K562 (cell line): ENCODE measurements around the gene OR4E2. TPM values are rescaled to one million over a fixed set of nuclear protein-coding genes. Genes with fewer than 3 reads are reported as not detected.

Experiments
- ATAC-seq: fragments of 200-7000 bp; cut with Tn5 transposase; 3 replicates; pipeline ENCODE4 v1.9.1; 2020; ENCODE audit warnings: moderate library complexity
- BruUV-seq: library from RNA; stranded (reverse); fragments of 400-500 nt; replicated peaks from 2 replicates; lab custom pipeline; 2021; lab: Mats Ljungman, UMichigan
- CTCF ChIA-PET: fragments of 300-600 bp; formaldehyde crosslinking; extraction: SDS; loops from one replicate; lab custom pipeline; 2021; ENCODE audit warnings: low intra/inter-chr PET ratio; lab: Yijun Ruan, JAX
- POLR2A ChIA-PET: fragments of 300-600, 350-650 bp; sonication (Branson Sonifier 250); formaldehyde crosslinking; extraction: SDS; loops from one replicate; lab custom pipeline; 2021; ENCODE audit warnings: antibody characterized with exemption, inconsistent platforms; lab: Yijun Ruan, JAX
- DNase-seq, 4 experiments: peaks; one replicate each; pipeline versions ENCODE4 v3.0.0 to v3.0.0-alpha.2; 2011 to 2018; ENCODE audit warnings: low spot score in 3 of 4, mixed read lengths in 3 of 4; ENCODE audit errors: extremely low read depth in 1 of 4
- FAIRE-seq: peaks from 2 replicates; lab custom pipeline; 2011; peaks lifted over from hg19 to GRCh38; lab: Jason Lieb, UNC
- H2AFZ ChIP-seq: 2 replicates; pipeline ENCODE4 v1.6.0; 2011; ENCODE audit warnings: low read depth, low read length, control low read depth, inconsistent platforms
- H3K27ac ChIP-seq: fragments of 200-600 bp; 3 replicates; pipeline ENCODE4 v1.8.0; 2011; ENCODE audit warnings: low read depth, mild to moderate bottlenecking, control low read depth, inconsistent platforms, low read length, moderate library complexity, mixed read lengths; ENCODE audit errors: extremely low read depth
- H3K27me3 ChIP-seq, 2 experiments: fragments of 300-600 bp in 1 of 2; 2 replicates in 1 of 2; 3 replicates in 1 of 2; pipeline versions ENCODE4 v1.6.0 to v1.8.0; 2011; ENCODE audit warnings: inconsistent platforms in 2 of 2, low read length in 2 of 2, mild to moderate bottlenecking in 1 of 2, mixed read lengths in 1 of 2, moderate library complexity in 1 of 2; ENCODE audit not compliant: control insufficient read depth in 2 of 2, insufficient read depth in 2 of 2
- H3K36me3 ChIP-seq: fragments of 300-600 bp; 3 replicates; pipeline ENCODE4 v1.8.0; 2011; ENCODE audit warnings: mild to moderate bottlenecking, low read length, inconsistent platforms; ENCODE audit not compliant: control insufficient read depth, insufficient read depth
- H3K4me1 ChIP-seq, 2 experiments: fragments of 200-600 bp in 1 of 2; replicated peaks in 1 of 2; 2 replicates in 1 of 2; 3 replicates in 1 of 2; pipeline versions ENCODE4 v1.5.1 to v1.8.0; 2011; ENCODE audit warnings: inconsistent platforms in 2 of 2, low read length in 2 of 2, mild to moderate bottlenecking in 1 of 2, mixed read lengths in 1 of 2, moderate library complexity in 1 of 2; ENCODE audit not compliant: control insufficient read depth in 2 of 2, insufficient read depth in 2 of 2
- H3K4me2 ChIP-seq: 2 replicates; pipeline ENCODE4 v1.6.1; 2011; ENCODE audit warnings: low read length, control low read depth, inconsistent platforms, mixed read lengths; ENCODE audit not compliant: insufficient read depth
- H3K4me3 ChIP-seq: fragments of 200-600 bp; sonication (generic), shearing (Covaris generic); 2 replicates; pipeline ENCODE4 v1.5.1; 2016; ENCODE audit warnings: control low read depth, inconsistent platforms
- H3K79me2 ChIP-seq: fragments of 200-600 bp; 3 replicates; pipeline ENCODE4 v1.8.0; 2011; ENCODE audit warnings: low read length, inconsistent platforms; ENCODE audit not compliant: control insufficient read depth, insufficient read depth
- H3K9ac ChIP-seq, 2 experiments: 2 replicates each; pipeline versions ENCODE4 v1.6.0 to v1.6.1; 2011; ENCODE audit warnings: low read depth in 2 of 2, low read length in 2 of 2, control low read depth in 1 of 2, inconsistent platforms in 1 of 2, mild to moderate bottlenecking in 1 of 2, mixed read lengths in 1 of 2; ENCODE audit not compliant: insufficient read depth in 1 of 2
- H3K9me1 ChIP-seq: one replicate; pipeline ENCODE4 v1.6.0; 2011; ENCODE audit warnings: inconsistent platforms, mild to moderate bottlenecking, low read length, moderate library complexity; ENCODE audit not compliant: control insufficient read depth, insufficient read depth
- H3K9me3 ChIP-seq: replicated peaks from 2 replicates; pipeline ENCODE4 v1.5.1; 2011; ENCODE audit warnings: low read depth, low read length, inconsistent platforms; ENCODE audit not compliant: control insufficient read depth, insufficient read depth
- H4K20me1 ChIP-seq: replicated peaks from 2 replicates; pipeline ENCODE4 v1.6.1; 2011; ENCODE audit warnings: low read length, inconsistent platforms, mixed read lengths; ENCODE audit not compliant: control insufficient read depth, insufficient read depth
- BRCA1 ChIP-seq, 2 experiments: fragments of 450-650 bp in 1 of 2; sonication (generic) in 1 of 2; formaldehyde crosslinking in 1 of 2; IDR thresholded peaks; 2 replicates each; pipeline versions ENCODE4 v1.5.0 to v1.6.1; 2017 to 2020; ENCODE audit warnings: mild to moderate bottlenecking in 1 of 2, missing genetic modification reagents in 1 of 2
- HNRNPH1 ChIP-seq: fragments of 200-400 bp; formaldehyde crosslinking; optimal IDR thresholded peaks from 2 replicates; pipeline ENCODE3; 2017; ENCODE audit warnings: low read depth, mild to moderate bottlenecking, low read length, moderate library complexity
- NCOA4 ChIP-seq: fragments of 450-650 bp; IDR thresholded peaks from 2 replicates; pipeline ENCODE4 v1.6.1; 2018; ENCODE audit warnings: mild to moderate bottlenecking; ENCODE audit not compliant: partially characterized antibody
- RBFOX2 ChIP-seq: fragments of 200-400 bp; formaldehyde crosslinking; IDR thresholded peaks from 2 replicates; pipeline ENCODE4 v1.6.1; 2017; ENCODE audit warnings: low read depth, mild to moderate bottlenecking, low read length, moderate library complexity
- SMARCA4 ChIP-seq: fragments of 450-650 bp; IDR thresholded peaks from 2 replicates; pipeline ENCODE4 v1.6.1; 2016
- SMARCA5 ChIP-seq: fragments of 450-650 bp; IDR thresholded peaks from 2 replicates; pipeline ENCODE4 v1.6.1; 2016
- ZNF830 ChIP-seq: fragments of 250-450 bp; sonication (Bioruptor Pico); IDR thresholded peaks from 2 replicates; pipeline ENCODE4 v1.5.0; 2021; ENCODE audit warnings: mild to moderate bottlenecking
- WGBS: fragments of 100-300 bp; shearing (Covaris generic); methylation state at CpG from one replicate; pipeline ENCODE4 v1.1.6; 2016; ENCODE audit warnings: low coverage, mixed read lengths; ENCODE audit not compliant: insufficient coverage; ENCODE audit errors: missing lambda C conversion rate; 5-methylcytosine and 5-hydroxymethylcytosine counted together
- in situ Hi-C: fragments of 300-500 bp; cut with MboI; formaldehyde crosslinking; loops from 4 replicates; pipeline ENCODE4 v1.15.0; 2018; ENCODE audit warnings: inconsistent platforms, mixed read lengths
- intact Hi-C: fragments of 100-400 bp; cut with micrococcal nuclease; formaldehyde crosslinking; loops from 2 replicates; pipeline ENCODE4 v1.14.2; 2022
- polyA plus RNA-seq, 8 experiments: library from polyadenylated mRNA; depleted of rRNA in 4 of 8; stranded (reverse) in 5 of 8; unstranded in 3 of 8; fragments of >200 nt; fragmentation: Nextera tagmentation in 2 of 8; fragmentation: Illumina TruSeq in 1 of 8; extraction: Ambion mirVana in 2 of 8; extraction: Trizol in 1 of 8; gene quantifications; 2 replicates each; pipeline versions ENCODE4 v1.2.1 to v1.2.3, GENCODE V29; 2011 to 2014; ENCODE audit warnings: inconsistent platforms in 1 of 8, missing spikeins in 1 of 8
- total RNA-seq, 7 experiments: library from RNA; depleted of rRNA in 6 of 7; stranded (reverse); fragments of >200 nt in 6 of 7; fragmentation: Illumina TruSeq in 2 of 7; extraction: Trizol in 2 of 7; gene quantifications; 2 replicates each; pipeline versions ENCODE4 v1.2.1 to v1.2.3, GENCODE V29; 2011 to 2021; ENCODE audit warnings: low replicate concordance in 1 of 7
- TF ChIP-seq, protein P1 (sequence below), 2 experiments: fragments of 450-650 bp; IDR thresholded peaks; 2 replicates each; pipeline ENCODE4 v1.6.1; 2016; ENCODE audit warnings: mild to moderate bottlenecking in 2 of 2, borderline replicate concordance in 1 of 2, low read depth in 1 of 2, moderate library complexity in 1 of 2
- TF ChIP-seq, protein P2 (sequence below): IDR thresholded peaks from 2 replicates; pipeline ENCODE4 v1.6.1; 2014; ENCODE audit warnings: antibody characterized with exemption

OR4E2 gene
- total and polyA plus RNA-seq, 9 of the 15 experiments (the other 6 are each of a cell fraction or from before 2014, with no cell fraction given): not detected

- H3K4me3 ChIP-seq: no peak overlapping the region
- POLR2A ChIA-PET: no interaction called here
- no peaks in the 10 kb centered on the region for H4K20me1 ChIP-seq
- no peak overlapping the region for H3K9ac ChIP-seq
- CTCF ChIA-PET: no interaction called here
- no peak overlapping the region for H3K4me2 ChIP-seq
- no peaks in the 10 kb centered on the region for H3K9me1 ChIP-seq
- no peaks in the 10 kb centered on the region for H3K36me3 ChIP-seq
- FAIRE-seq (no peak), DNase-seq (no peak), ATAC-seq (no peak)
- H3K9me3 ChIP-seq: no peaks in the 10 kb centered on the region
- 9% methylated on average over 3 of the region's 3 CpGs for WGBS
- TF ChIP-seq, protein P1, sequence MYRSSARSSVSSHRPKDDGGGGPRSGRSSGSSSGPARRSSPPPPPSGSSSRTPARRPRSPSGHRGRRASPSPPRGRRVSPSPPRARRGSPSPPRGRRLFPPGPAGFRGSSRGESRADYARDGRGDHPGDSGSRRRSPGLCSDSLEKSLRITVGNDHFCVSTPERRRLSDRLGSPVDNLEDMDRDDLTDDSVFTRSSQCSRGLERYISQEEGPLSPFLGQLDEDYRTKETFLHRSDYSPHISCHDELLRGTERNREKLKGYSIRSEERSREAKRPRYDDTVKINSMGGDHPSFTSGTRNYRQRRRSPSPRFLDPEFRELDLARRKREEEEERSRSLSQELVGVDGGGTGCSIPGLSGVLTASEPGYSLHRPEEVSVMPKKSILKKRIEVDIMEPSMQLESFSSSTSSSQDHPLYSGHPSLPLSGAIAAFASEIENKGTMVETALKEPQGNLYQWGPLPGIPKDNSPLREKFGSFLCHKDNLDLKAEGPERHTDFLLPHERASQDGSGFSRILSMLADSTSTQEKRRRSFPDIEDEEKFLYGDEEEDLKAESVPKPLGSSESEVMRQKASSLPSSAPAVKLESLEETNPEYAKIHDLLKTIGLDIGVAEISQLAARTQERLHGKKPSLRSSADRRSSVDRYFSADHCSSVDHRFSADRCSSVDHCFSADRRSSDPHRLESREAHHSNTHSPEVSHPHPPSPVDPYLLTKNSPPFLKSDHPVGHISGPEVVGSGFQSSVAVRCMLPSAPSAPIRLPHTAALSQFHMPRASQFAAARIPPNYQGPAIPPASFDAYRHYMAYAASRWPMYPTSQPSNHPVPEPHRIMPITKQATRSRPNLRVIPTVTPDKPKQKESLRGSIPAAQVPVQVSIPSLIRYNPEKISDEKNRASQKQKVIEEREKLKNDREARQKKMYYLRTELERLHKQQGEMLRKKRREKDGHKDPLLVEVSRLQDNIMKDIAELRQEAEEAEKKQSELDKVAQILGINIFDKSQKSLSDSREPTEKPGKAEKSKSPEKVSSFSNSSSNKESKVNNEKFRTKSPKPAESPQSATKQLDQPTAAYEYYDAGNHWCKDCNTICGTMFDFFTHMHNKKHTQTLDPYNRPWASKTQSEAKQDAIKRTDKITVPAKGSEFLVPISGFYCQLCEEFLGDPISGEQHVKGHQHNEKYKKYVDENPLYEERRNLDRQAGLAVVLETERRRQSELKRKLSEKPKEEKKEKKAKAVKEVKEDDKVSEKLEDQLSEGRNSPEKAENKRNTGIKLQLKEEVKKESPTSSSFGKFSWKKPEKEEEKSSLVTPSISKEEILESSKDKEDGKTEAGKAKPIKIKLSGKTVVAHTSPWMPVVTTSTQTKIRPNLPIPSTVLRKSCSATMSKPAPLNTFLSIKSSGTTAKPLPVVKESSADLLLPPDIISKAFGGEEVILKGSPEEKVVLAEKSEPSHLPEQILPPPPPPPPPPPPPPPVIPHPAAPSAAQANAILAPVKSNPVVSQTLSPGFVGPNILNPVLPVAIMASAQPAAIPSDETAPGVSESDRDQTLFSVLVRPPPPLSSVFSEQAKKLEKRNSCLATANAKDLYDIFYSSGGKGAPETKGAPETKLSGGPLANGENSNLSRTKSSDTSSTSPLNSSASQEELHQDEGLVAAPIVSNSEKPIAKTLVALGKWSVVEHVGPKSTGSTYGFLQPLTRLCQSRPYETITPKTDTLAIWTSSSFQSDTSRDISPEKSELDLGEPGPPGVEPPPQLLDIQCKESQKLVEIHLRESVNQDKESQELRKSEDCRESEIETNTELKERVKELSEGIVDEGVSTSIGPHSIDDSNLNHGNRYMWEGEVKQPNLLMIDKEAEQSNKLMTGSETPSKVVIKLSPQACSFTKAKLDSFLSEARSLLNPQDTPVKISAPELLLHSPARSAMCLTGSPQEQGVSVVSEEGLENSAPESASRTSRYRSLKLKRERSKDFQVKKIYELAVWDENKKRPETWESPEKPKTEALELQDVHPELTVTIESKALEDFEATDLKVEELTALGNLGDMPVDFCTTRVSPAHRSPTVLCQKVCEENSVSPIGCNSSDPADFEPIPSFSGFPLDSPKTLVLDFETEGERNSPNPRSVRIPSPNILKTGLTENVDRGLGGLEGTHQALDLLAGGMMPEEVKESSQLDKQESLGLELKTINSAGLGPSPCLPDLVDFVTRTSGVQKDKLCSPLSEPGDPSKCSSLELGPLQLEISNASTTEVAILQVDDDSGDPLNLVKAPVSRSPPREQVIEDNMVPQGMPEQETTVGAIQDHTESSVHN (IDR thresholded peaks at IDR 0.05; ENCODE audit: borderline replicate concordance in 1 of 2, low read depth in 1 of 2): no peak
- TF ChIP-seq SMARCA4: no peak
- TF ChIP-seq, protein P2, sequence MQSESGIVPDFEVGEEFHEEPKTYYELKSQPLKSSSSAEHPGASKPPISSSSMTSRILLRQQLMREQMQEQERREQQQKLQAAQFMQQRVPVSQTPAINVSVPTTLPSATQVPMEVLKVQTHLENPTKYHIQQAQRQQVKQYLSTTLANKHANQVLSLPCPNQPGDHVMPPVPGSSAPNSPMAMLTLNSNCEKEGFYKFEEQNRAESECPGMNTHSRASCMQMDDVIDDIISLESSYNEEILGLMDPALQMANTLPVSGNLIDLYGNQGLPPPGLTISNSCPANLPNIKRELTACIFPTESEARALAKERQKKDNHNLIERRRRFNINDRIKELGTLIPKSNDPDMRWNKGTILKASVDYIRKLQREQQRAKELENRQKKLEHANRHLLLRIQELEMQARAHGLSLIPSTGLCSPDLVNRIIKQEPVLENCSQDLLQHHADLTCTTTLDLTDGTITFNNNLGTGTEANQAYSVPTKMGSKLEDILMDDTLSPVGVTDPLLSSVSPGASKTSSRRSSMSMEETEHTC: no peak
- no peak for TF ChIP-seq BRCA1 (IDR thresholded peaks at IDR 0.05)
- TF ChIP-seq BRCA1 (CRISPR knock-in tag; IDR thresholded peaks at IDR 0.05): no peak
- no peak for TF ChIP-seq NCOA4
- no peak for TF ChIP-seq SMARCA5
- TF ChIP-seq ZNF830 (CRISPR knock-in tag): no peak
- TF ChIP-seq HNRNPH1: no peak
- no peak for TF ChIP-seq RBFOX2
- intact Hi-C loops (no loop called here), in situ Hi-C loops (no loop called here)
- no peaks in the 10 kb centered on the region for H3K4me1 ChIP-seq
- BruUV-seq: no TSS peak
- 0 out of 5 replicates have a peak, but pooled peaks cover 0 to 2% of the 10 kb centered on the region in 2 experiments for H3K27me3 ChIP-seq
- H2AFZ ChIP-seq: no peak overlapping the region
- no peaks in the 10 kb centered on the region for H3K79me2 ChIP-seq
- no peak overlapping the region for H3K27ac ChIP-seq
These were observed 11.0 kb upstream of the OR4E2 start for GRCh38 chr14:21642683-21643082.
